GM12878 (cell line): ENCODE results near the gene IL26. TPM values are rescaled to one million over a fixed set of nuclear protein-coding genes. Genes with fewer than 3 reads are reported as not detected.

Experiments
- ATAC-seq: fragments of 200-7000 bp; cut with Tn5 transposase; 3 replicates; pipeline ENCODE4 v1.9.1; 2020; ENCODE audit warnings: mild to moderate bottlenecking, moderate library complexity
- BruUV-seq: library from RNA; stranded (reverse); fragments of 400-500 nt; replicated peaks from 2 replicates; lab custom pipeline; 2021; lab: Mats Ljungman, UMichigan
- CTCF ChIA-PET: fragments of 300-600 bp; sonication (Branson Sonifier 250); formaldehyde crosslinking; extraction: SDS; loops from one replicate; lab custom pipeline; 2021; ENCODE audit warnings: inconsistent platforms; lab: Yijun Ruan, JAX
- POLR2A ChIA-PET: fragments of 350-600 bp; formaldehyde crosslinking; extraction: SDS; loops from one replicate; lab custom pipeline; 2021; ENCODE audit warnings: inconsistent platforms; lab: Charles Lee
- RAD21 ChIA-PET: fragments of 300-600 bp; sonication (Branson Sonifier 250); formaldehyde crosslinking; loops from one replicate; lab custom pipeline; 2023; ENCODE audit warnings: antibody characterized with exemption; ENCODE audit not compliant: unreplicated experiment; lab: Charles Lee
- SMC1A ChIA-PET: fragments of 300-600 bp; sonication (Branson Sonifier 250); formaldehyde crosslinking; loops from one replicate; lab custom pipeline; 2023; ENCODE audit not compliant: unreplicated experiment, uncharacterized antibody; lab: Charles Lee
- DNase-seq: peaks from one replicate; pipeline ENCODE4 v3.0.0-alpha.2; 2011; ENCODE audit warnings: low read depth, low spot score
- FAIRE-seq: peaks from 3 replicates; lab custom pipeline; 2011; peaks lifted over from hg19 to GRCh38; lab: Jason Lieb, UNC
- H2AFZ ChIP-seq: 2 replicates; pipeline ENCODE4 v1.6.0; 2011; ENCODE audit warnings: low read depth, low read length, control low read depth; ENCODE audit not compliant: control insufficient read depth
- H3K27ac ChIP-seq: 2 replicates; pipeline ENCODE4 v1.5.1; 2011; ENCODE audit warnings: control low read depth; ENCODE audit not compliant: control insufficient read depth, insufficient read depth
- H3K27me3 ChIP-seq, 2 experiments: replicated peaks in 1 of 2; 2 replicates each; pipeline versions ENCODE4 v1.6.0 to v1.6.1; 2011; ENCODE audit warnings: low read length in 1 of 2; ENCODE audit not compliant: control insufficient read depth in 2 of 2, insufficient read depth in 2 of 2
- H3K36me3 ChIP-seq, 2 experiments: 2 replicates each; pipeline ENCODE4 v1.5.1; 2011; ENCODE audit warnings: low read length in 1 of 2; ENCODE audit not compliant: control insufficient read depth in 2 of 2, insufficient read depth in 2 of 2
- H3K4me1 ChIP-seq: 2 replicates; pipeline ENCODE4 v1.6.1; 2011; ENCODE audit warnings: mild to moderate bottlenecking, low read length, moderate library complexity, mixed read lengths; ENCODE audit not compliant: control insufficient read depth, insufficient read depth
- H3K4me2 ChIP-seq: 2 replicates; pipeline ENCODE4 v1.6.0; 2011; ENCODE audit warnings: control low read depth; ENCODE audit not compliant: control insufficient read depth, insufficient read depth
- H3K4me3 ChIP-seq: fragments of 200-600 bp; sonication (generic); 2 replicates; pipeline ENCODE4 v1.5.1; 2016
- H3K79me2 ChIP-seq: 2 replicates; pipeline ENCODE4 v1.6.0; 2011; ENCODE audit warnings: low read length; ENCODE audit not compliant: control insufficient read depth, insufficient read depth
- H3K9ac ChIP-seq: 2 replicates; pipeline ENCODE4 v1.8.0; 2011; ENCODE audit warnings: low read length, control low read depth, mixed read lengths; ENCODE audit not compliant: control insufficient read depth, insufficient read depth
- H3K9me3 ChIP-seq: replicated peaks from 3 replicates; pipeline ENCODE4 v1.5.1; 2011; ENCODE audit warnings: mild to moderate bottlenecking, low read length; ENCODE audit not compliant: control insufficient read depth, insufficient read depth
- H4K20me1 ChIP-seq: 2 replicates; pipeline ENCODE4 v1.6.0; 2011; ENCODE audit not compliant: control insufficient read depth, insufficient read depth
- CTCF ChIP-seq, 3 experiments: IDR thresholded peaks in 2 of 3; conservative IDR thresholded peaks in 1 of 3; 2 replicates each; pipeline ENCODE4 v1.5.1; 2011; ENCODE audit warnings: low read depth in 3 of 3, low read length in 3 of 3, mild to moderate bottlenecking in 3 of 3, control low read depth in 2 of 3, moderate library complexity in 2 of 3, inconsistent platforms in 1 of 3, mixed read lengths in 1 of 3; ENCODE audit not compliant: control insufficient read depth in 2 of 3, insufficient read depth in 1 of 3; ENCODE audit errors: extremely low read depth in 1 of 3
- GABPA ChIP-seq: IDR thresholded peaks from 2 replicates; pipeline ENCODE4 v1.6.1; 2014; ENCODE audit warnings: antibody characterized with exemption, low read depth, mild to moderate bottlenecking, inconsistent platforms
- GATAD2B ChIP-seq: fragments of 450-650 bp; conservative IDR thresholded peaks from 2 replicates; pipeline ENCODE4 v1.6.1; 2017; ENCODE audit warnings: low read depth, mild to moderate bottlenecking, moderate library complexity
- HDAC6 ChIP-seq: fragments of 200-600 bp; sonication (generic); IDR thresholded peaks from one replicate; pipeline ENCODE4 v1.8.0; 2017; ENCODE audit warnings: antibody characterized with exemption; ENCODE audit not compliant: unreplicated experiment
- MAX ChIP-seq: IDR thresholded peaks from 2 replicates; pipeline ENCODE4 v1.6.1; 2012; ENCODE audit warnings: low read depth, low read length, improper control_type of control experiment
- MEF2A ChIP-seq: IDR thresholded peaks from 2 replicates; pipeline ENCODE4 v1.6.1; 2011; ENCODE audit warnings: low read depth, mild to moderate bottlenecking, low read length, moderate library complexity; ENCODE audit not compliant: insufficient read depth
- NFIC ChIP-seq: IDR thresholded peaks from 2 replicates; pipeline ENCODE4 v1.6.1; 2012; ENCODE audit warnings: low read depth, mild to moderate bottlenecking, inconsistent platforms, low read length, moderate library complexity
- TBL1XR1 ChIP-seq: IDR thresholded peaks from 2 replicates; pipeline ENCODE4 v1.6.1; 2012; ENCODE audit warnings: low read depth, low read length, improper control_type of control experiment
- in situ Hi-C: fragments of 300-500 bp; cut with MboI; formaldehyde crosslinking; loops from 9 replicates; pipeline ENCODE4 v1.14.3; 2018; ENCODE audit warnings: mixed read lengths
- intact Hi-C: fragments of 100-400 bp; cut with micrococcal nuclease; formaldehyde crosslinking; loops from one replicate; pipeline ENCODE4 v1.14.2; 2022; ENCODE audit not compliant: unreplicated experiment
- polyA plus RNA-seq, 11 experiments: library from polyadenylated mRNA; depleted of rRNA in 4 of 11; unstranded in 6 of 11; stranded (reverse) in 5 of 11; fragments of >200 nt; fragmentation: Nextera tagmentation in 4 of 11; fragmentation: Illumina TruSeq in 1 of 11; extraction: Ambion mirVana in 4 of 11; extraction: Trizol in 1 of 11; gene quantifications; 1 replicate in 1 of 11; 2 replicates in 10 of 11; pipeline versions ENCODE4 v1.2.1 to v1.2.3, GENCODE V29; 2011 to 2016; ENCODE audit warnings: inconsistent platforms in 2 of 11, missing spikeins in 2 of 11, low read depth in 1 of 11
- total RNA-seq, 4 experiments: library from RNA; depleted of rRNA in 3 of 4; stranded (reverse); fragments of >200 nt in 3 of 4; fragmentation: Illumina TruSeq in 1 of 4; extraction: Trizol in 1 of 4; gene quantifications; 2 replicates each; pipeline versions ENCODE4 v1.2.1 to v1.2.3, GENCODE V29; 2013 to 2021
- TF ChIP-seq, protein P1 (sequence below): IDR thresholded peaks from 2 replicates; pipeline ENCODE4 v1.6.1; 2011; ENCODE audit warnings: low read depth, mild to moderate bottlenecking, low read length, moderate library complexity, borderline replicate concordance; ENCODE audit errors: extremely low read depth
- TF ChIP-seq, protein P2 (sequence below): fragments of 450-650 bp; IDR thresholded peaks from 2 replicates; pipeline ENCODE4 v1.6.1; 2014; ENCODE audit warnings: mild to moderate bottlenecking

IL26 gene
- total and polyA plus RNA-seq, 10 of the 15 experiments (the other 5 are each of a cell fraction or from before 2014, with no cell fraction given): not detected

GRCh38 chr12:68173792-68174191 lies 51.8 kb downstream of the IL26 start:
- CTCF ChIA-PET: interaction anchor here (0.6 to 1.4 kb wide), 3 partner anchors 60 to 817 kb away, joined by 3 to 4 read pairs (median 3); no protein-coding TSS in a partner anchor
- ATAC-seq (no peak), FAIRE-seq (no peak), DNase-seq (no peak)
- in situ Hi-C loops: no loop called here
- Histone ChIP-seq H3K27ac (no peak overlapping the region), H4K20me1 (no peaks in the 10 kb centered on the region), H3K4me1 (0 out of 2 replicates have a peak, but pooled peaks cover 2% of the 10 kb centered on the region), H3K27me3 (no peaks in the 10 kb centered on the region; a peak in 1 of 4 replicates), H3K9ac (no peak overlapping the region), H3K9me3 (no peaks in the 10 kb centered on the region), H3K4me2 (no peak overlapping the region), H3K36me3 (no peaks in the 10 kb centered on the region), H2AFZ (no peak overlapping the region), H3K4me3 (no peak overlapping the region), H3K79me2 (no peaks in the 10 kb centered on the region)
- POLR2A ChIA-PET: interaction anchor here (0.6 kb wide), 1 partner anchor 472 kb away, joined by 3 read pairs; no protein-coding TSS in a partner anchor
- SMC1A ChIA-PET: no interaction called here
- intact Hi-C loops: no loop called here
- TF ChIP-seq NFIC (no peak), HDAC6 (no peak), CTCF (IDR thresholded peaks at IDR 0.05 in 2 of 3, conservative IDR thresholded peaks at IDR 0.05 in 1 of 3; ENCODE audit: control insufficient read depth in 2 of 3, extremely low read depth in 1 of 3, insufficient read depth in 1 of 3, low read depth in 3 of 3, low read length in 3 of 3) (no peak), MEF2A (no peak), TBL1XR1 (no peak), GATAD2B (no peak), GABPA (no peak), MAX (no peak)
- TF ChIP-seq, protein P1, sequence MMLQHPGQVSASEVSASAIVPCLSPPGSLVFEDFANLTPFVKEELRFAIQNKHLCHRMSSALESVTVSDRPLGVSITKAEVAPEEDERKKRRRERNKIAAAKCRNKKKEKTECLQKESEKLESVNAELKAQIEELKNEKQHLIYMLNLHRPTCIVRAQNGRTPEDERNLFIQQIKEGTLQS: no peak
- TF ChIP-seq, protein P2, sequence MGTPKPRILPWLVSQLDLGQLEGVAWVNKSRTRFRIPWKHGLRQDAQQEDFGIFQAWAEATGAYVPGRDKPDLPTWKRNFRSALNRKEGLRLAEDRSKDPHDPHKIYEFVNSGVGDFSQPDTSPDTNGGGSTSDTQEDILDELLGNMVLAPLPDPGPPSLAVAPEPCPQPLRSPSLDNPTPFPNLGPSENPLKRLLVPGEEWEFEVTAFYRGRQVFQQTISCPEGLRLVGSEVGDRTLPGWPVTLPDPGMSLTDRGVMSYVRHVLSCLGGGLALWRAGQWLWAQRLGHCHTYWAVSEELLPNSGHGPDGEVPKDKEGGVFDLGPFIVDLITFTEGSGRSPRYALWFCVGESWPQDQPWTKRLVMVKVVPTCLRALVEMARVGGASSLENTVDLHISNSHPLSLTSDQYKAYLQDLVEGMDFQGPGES: no peak
- RAD21 ChIA-PET: interaction anchor here (0.6 kb wide), 1 partner anchor 482 kb away, joined by 3 read pairs; no protein-coding TSS in a partner anchor
- no TSS peak for BruUV-seq
